ENCODE data around the gene NHEJ1. TPM values are rescaled to one million over a fixed set of nuclear protein-coding genes. Genes with fewer than 3 reads are reported as not detected.

Gene NHEJ1
- total RNA-seq, 1 experiment from 2014 or later, result 22.3 TPM

DNA sequence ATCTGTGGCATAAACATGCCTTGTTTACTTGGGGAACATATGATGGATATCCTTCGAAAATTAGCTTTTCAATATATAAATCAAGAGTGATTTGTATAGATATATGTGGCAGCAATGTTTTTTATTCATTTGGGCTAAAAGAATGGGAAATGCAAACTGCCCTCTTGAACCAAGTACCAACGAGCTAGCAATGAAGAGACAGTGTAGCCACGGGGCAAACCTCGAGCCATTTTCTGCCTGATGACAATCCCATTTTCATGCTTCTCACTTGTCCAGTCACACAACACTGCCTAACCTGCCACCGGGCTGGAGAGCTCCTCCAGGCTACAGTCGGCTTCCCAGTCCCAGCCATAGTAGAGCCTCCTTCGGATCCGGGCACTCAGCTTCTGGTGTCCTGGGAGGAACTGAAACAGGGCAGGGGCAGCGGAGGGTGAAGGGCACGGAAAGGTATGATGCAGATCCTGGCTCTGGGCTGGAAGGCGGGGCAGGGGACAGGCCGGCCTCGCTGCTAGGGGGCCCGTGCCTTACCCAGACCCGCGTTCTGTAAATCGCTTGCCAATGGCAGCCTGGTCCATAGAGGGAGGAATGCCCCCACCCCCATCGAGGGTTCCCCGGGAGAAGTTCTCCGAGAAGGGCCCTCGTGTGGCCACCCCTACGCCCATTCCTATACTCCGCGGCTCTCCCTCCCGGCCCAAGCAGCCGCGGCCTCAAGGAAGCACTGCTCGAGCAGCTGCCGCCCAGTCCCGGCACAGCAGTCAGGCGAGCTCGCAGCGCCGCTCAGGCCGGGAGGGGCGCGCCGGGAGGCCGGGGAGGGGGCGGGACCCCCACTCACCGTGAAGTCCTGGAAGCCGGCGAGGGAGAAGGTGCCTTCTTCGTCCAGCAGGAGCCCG lies 15.6 kb upstream of the NHEJ1 start:
- peak; percentile 64 for DNase-seq (ENCODE audit: low spot score)
- peaks cover 14% of the 10 kb centered on the region for H3K36me3 Mint-ChIP-seq
- peaks cover 22% of the 10 kb centered on the region for H3K4me1 Mint-ChIP-seq
- H3K9me3 Mint-ChIP-seq, result no peaks in the 10 kb centered on the region
- TF ChIP-seq ZBTB21 (CRISPR knock-in tag; IDR thresholded peaks at IDR 0.05; ENCODE audit: borderline replicate concordance), result no peak
- TF ChIP-seq, protein P1, sequence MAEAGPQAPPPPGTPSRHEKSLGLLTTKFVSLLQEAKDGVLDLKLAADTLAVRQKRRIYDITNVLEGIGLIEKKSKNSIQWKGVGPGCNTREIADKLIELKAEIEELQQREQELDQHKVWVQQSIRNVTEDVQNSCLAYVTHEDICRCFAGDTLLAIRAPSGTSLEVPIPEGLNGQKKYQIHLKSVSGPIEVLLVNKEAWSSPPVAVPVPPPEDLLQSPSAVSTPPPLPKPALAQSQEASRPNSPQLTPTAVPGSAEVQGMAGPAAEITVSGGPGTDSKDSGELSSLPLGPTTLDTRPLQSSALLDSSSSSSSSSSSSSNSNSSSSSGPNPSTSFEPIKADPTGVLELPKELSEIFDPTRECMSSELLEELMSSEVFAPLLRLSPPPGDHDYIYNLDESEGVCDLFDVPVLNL (CRISPR knock-in tag; IDR thresholded peaks at IDR 0.05; ENCODE audit: borderline replicate concordance, low read depth), result no peak
- TF ChIP-seq NR1H2 (CRISPR knock-in tag; IDR thresholded peaks at IDR 0.05), result no peak
- no peak for TF ChIP-seq RELA (CRISPR knock-in tag; IDR thresholded peaks at IDR 0.05; ENCODE audit: borderline replicate concordance)
- no peak for TF ChIP-seq ESRRA (CRISPR knock-in tag; IDR thresholded peaks at IDR 0.05; ENCODE audit: borderline replicate concordance)
- TF ChIP-seq, protein P2, sequence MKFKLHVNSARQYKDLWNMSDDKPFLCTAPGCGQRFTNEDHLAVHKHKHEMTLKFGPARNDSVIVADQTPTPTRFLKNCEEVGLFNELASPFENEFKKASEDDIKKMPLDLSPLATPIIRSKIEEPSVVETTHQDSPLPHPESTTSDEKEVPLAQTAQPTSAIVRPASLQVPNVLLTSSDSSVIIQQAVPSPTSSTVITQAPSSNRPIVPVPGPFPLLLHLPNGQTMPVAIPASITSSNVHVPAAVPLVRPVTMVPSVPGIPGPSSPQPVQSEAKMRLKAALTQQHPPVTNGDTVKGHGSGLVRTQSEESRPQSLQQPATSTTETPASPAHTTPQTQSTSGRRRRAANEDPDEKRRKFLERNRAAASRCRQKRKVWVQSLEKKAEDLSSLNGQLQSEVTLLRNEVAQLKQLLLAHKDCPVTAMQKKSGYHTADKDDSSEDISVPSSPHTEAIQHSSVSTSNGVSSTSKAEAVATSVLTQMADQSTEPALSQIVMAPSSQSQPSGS (CRISPR knock-in tag; IDR thresholded peaks at IDR 0.05; ENCODE audit: borderline replicate concordance, low read depth), result no peak
- TF ChIP-seq, protein P3, sequence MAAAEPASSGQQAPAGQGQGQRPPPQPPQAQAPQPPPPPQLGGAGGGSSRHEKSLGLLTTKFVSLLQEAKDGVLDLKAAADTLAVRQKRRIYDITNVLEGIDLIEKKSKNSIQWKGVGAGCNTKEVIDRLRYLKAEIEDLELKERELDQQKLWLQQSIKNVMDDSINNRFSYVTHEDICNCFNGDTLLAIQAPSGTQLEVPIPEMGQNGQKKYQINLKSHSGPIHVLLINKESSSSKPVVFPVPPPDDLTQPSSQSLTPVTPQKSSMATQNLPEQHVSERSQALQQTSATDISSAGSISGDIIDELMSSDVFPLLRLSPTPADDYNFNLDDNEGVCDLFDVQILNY (CRISPR knock-in tag; IDR thresholded peaks at IDR 0.05), result no peak
- no peak for TF ChIP-seq PRRX2 (CRISPR knock-in tag; IDR thresholded peaks at IDR 0.05)
- TF ChIP-seq, protein P4, sequence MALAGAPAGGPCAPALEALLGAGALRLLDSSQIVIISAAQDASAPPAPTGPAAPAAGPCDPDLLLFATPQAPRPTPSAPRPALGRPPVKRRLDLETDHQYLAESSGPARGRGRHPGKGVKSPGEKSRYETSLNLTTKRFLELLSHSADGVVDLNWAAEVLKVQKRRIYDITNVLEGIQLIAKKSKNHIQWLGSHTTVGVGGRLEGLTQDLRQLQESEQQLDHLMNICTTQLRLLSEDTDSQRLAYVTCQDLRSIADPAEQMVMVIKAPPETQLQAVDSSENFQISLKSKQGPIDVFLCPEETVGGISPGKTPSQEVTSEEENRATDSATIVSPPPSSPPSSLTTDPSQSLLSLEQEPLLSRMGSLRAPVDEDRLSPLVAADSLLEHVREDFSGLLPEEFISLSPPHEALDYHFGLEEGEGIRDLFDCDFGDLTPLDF (CRISPR knock-in tag; IDR thresholded peaks at IDR 0.05), result no peak
- TF ChIP-seq, protein P5, sequence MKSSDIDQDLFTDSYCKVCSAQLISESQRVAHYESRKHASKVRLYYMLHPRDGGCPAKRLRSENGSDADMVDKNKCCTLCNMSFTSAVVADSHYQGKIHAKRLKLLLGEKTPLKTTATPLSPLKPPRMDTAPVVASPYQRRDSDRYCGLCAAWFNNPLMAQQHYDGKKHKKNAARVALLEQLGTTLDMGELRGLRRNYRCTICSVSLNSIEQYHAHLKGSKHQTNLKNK (CRISPR knock-in tag; IDR thresholded peaks at IDR 0.05), result no peak
- TF ChIP-seq SMAD4 (CRISPR knock-in tag; IDR thresholded peaks at IDR 0.05), result no peak
- TF ChIP-seq ATF1 (CRISPR knock-in tag; IDR thresholded peaks at IDR 0.05), result no peak
- CTCF ChIA-PET, result interaction anchor here (0.6 to 1.9 kb wide), 17 partner anchors 13 to 334 kb away, joined by 3 to 18 read pairs (median 5); partner anchors contain the start of genes DNPEP, GLB1L, STK16 and ZFAND2B
- H3K4me3 Mint-ChIP-seq, result peak overlapping the region; percentile 88
- H3K27ac Mint-ChIP-seq, result no peak overlapping the region
- POLR2A ChIA-PET, result interaction anchor here (0.6 to 1.8 kb wide), 8 partner anchors 30 to 211 kb away, joined by 3 to 7 read pairs (median 4); partner anchors contain the start of genes DNPEP, TUBA4B and ZFAND2B
- no peaks in the 10 kb centered on the region for H3K27me3 Mint-ChIP-seq (ENCODE audit: low read depth)
- ATAC-seq, result peak; percentile 50

DNA sequence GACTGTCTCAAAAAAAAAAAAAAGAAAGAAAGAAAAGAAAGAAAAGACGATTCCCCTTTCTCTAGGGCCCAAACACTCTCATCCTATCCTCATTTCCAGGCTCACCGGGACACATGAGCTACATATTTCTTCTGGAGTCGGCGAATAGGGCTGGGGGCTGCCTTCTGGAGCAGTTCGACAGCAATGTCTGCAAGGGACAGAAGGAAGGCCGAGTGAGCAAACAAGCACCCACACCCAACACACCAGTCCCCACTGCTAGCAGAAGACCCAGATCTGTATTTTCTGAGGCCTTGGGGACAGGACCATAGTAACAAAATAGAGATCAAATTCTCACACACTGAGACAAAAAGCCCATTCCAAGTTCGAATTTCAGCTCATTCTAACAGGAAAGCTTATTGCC lies 14.9 kb upstream of the NHEJ1 start:
- DNase-seq (ENCODE audit: low spot score) (no peak), ATAC-seq (no peak)
- ChIA-PET POLR2A (interaction anchor here (0.9 to 1.2 kb wide), 3 partner anchors 77 to 119 kb away, joined by 3 to 7 read pairs (median 3); partner anchors contain the start of gene TUBA4B), CTCF (interaction anchor here (0.5 to 1.9 kb wide), 9 partner anchors 18 to 172 kb away, joined by 3 to 18 read pairs (median 4); partner anchors contain the start of genes GLB1L, STK16 and ZFAND2B)
- Mint-ChIP-seq H3K27me3 (ENCODE audit: low read depth) (no peaks in the 10 kb centered on the region), H3K4me3 (peak overlapping the region; percentile 88), H3K27ac (no peak overlapping the region), H3K36me3 (peaks cover 7% of the 10 kb centered on the region; the same call in 1 of the 2 replicates), H3K9me3 (no peaks in the 10 kb centered on the region), H3K4me1 (peaks cover 22% of the 10 kb centered on the region)
- TF ChIP-seq NFYB (CRISPR knock-in tag; conservative IDR thresholded peaks at IDR 0.05; ENCODE audit: low read depth), result no peak
- TF ChIP-seq, protein P6, sequence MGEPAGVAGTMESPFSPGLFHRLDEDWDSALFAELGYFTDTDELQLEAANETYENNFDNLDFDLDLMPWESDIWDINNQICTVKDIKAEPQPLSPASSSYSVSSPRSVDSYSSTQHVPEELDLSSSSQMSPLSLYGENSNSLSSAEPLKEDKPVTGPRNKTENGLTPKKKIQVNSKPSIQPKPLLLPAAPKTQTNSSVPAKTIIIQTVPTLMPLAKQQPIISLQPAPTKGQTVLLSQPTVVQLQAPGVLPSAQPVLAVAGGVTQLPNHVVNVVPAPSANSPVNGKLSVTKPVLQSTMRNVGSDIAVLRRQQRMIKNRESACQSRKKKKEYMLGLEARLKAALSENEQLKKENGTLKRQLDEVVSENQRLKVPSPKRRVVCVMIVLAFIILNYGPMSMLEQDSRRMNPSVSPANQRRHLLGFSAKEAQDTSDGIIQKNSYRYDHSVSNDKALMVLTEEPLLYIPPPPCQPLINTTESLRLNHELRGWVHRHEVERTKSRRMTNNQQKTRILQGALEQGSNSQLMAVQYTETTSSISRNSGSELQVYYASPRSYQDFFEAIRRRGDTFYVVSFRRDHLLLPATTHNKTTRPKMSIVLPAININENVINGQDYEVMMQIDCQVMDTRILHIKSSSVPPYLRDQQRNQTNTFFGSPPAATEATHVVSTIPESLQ (CRISPR knock-in tag; IDR thresholded peaks at IDR 0.05), result no peak
- no peak for TF ChIP-seq ZNF263 (CRISPR knock-in tag; IDR thresholded peaks at IDR 0.05; ENCODE audit: low read depth)
- TF ChIP-seq, protein P7, sequence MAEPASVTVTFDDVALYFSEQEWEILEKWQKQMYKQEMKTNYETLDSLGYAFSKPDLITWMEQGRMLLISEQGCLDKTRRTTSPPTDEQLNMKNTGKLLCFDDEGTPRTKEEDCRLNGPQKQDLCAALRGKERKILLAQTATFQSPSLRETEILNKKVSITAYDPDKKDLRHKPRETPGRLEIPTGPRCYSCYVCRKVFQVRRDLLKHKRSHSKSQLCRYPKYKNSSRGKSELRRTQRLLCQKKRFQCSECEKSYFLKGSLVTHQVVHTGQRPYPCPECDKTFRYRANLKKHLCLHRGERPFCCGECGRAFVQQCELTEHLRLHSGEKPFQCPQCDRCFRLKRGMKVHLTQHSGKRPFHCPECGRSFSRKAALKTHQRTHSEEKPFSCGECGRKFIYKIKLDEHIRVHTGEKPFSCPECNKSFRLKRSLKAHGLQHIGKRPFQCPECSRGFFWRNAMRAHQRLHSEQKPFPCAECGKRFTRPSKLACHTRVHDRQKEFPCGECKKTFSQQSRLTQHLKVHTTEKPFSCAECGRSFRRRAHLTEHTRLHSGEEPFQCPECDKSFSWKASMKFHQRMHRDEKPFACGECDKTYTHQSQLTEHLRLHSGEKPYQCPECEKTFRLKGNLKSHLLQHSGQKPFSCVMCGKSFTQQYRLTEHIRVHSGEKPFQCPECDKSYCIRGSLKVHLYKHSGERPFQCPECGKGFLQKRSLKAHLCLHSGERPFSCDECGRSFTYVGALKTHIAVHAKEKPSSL (CRISPR knock-in tag; conservative IDR thresholded peaks at IDR 0.05), result no peak
- no peak for TF ChIP-seq ZNF671 (CRISPR knock-in tag; IDR thresholded peaks at IDR 0.05)
- TF ChIP-seq MXD4 (CRISPR knock-in tag; IDR thresholded peaks at IDR 0.05; ENCODE audit: borderline replicate concordance), result no peak
- TF ChIP-seq ZNF416 (CRISPR knock-in tag; IDR thresholded peaks at IDR 0.05), result no peak
- TF ChIP-seq, protein P8, sequence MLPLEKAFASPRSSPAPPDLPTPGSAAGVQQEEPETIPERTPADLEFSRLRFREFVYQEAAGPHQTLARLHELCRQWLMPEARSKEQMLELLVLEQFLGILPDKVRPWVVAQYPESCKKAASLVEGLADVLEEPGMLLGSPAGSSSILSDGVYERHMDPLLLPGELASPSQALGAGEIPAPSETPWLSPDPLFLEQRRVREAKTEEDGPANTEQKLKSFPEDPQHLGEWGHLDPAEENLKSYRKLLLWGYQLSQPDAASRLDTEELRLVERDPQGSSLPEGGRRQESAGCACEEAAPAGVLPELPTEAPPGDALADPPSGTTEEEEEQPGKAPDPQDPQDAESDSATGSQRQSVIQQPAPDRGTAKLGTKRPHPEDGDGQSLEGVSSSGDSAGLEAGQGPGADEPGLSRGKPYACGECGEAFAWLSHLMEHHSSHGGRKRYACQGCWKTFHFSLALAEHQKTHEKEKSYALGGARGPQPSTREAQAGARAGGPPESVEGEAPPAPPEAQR (CRISPR knock-in tag; IDR thresholded peaks at IDR 0.05), result no peak
- TF ChIP-seq, protein P1 (CRISPR knock-in tag; IDR thresholded peaks at IDR 0.05; ENCODE audit: borderline replicate concordance, low read depth), result no peak
